NCI-H1092 treated with DMSO at 0.1 percent for 48 hours (cell line): ENCODE measurements around the gene ADAMTS2.

Experiments
- DNase-seq: peaks from one replicate; lab custom pipeline; 2025; lab: John Stamatoyannopoulos, UW

ADAMTS2 gene

DNA sequence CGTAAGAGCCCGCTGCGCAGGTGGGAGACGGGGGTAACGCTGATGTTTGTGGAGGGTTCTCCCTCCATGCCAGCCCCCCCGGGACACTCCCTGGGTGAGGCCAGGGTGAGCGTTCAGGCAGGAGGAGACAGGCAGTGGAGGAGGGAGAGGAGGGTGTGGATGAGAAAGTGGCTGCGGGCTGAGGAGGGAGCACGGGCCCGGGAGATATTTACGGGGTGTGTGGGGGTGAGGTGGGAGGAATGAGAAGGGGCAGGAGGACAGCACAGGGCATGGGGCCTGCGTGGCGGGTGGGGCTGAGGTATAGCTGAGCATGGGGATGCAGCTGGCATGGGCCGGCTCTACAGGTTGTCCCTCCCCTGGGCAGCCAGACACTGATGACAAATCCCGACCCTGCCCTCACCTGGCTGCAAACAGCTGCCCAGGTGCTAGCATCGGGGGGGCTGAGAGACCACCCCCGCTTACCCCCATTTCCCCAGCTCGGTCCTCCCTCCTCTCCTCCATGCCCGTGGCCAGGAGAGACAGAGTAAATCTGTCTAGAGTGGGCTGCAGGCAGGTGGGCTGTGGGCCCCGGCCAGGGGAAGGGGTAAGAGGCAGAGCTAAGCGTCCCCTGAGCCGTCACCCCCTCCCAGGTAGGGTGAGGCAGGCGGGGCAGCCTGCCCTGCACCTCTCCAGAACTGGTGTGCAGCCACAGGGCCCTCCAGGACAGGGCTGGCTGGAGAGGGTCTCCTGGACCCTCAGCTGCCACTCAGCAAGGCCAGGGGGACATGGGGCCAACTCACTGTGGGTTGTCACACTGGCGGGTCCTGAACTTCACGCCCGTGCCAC, 205.9 kb downstream of the ADAMTS2 start:
- DNase-seq: no peak

DNA sequence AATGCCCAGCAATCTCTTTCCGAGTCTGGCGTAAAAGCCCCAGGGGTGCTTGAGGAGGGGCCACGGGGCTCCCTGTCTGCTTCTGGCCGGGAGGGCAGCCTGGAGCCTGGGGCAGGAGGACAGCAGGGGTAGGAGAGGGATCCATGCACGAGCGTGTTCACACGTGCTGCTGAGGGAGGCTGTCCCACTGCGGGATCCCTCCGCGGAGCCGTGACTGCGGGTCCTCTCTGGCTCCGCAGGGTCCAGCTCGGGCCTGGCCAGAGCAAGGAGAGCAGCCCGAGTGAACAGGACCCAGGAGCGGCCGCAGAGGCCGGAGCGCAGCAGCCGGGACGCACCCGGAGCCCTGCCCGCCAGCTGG, 206.7 kb downstream of the ADAMTS2 start:
- no peak for DNase-seq

DNA sequence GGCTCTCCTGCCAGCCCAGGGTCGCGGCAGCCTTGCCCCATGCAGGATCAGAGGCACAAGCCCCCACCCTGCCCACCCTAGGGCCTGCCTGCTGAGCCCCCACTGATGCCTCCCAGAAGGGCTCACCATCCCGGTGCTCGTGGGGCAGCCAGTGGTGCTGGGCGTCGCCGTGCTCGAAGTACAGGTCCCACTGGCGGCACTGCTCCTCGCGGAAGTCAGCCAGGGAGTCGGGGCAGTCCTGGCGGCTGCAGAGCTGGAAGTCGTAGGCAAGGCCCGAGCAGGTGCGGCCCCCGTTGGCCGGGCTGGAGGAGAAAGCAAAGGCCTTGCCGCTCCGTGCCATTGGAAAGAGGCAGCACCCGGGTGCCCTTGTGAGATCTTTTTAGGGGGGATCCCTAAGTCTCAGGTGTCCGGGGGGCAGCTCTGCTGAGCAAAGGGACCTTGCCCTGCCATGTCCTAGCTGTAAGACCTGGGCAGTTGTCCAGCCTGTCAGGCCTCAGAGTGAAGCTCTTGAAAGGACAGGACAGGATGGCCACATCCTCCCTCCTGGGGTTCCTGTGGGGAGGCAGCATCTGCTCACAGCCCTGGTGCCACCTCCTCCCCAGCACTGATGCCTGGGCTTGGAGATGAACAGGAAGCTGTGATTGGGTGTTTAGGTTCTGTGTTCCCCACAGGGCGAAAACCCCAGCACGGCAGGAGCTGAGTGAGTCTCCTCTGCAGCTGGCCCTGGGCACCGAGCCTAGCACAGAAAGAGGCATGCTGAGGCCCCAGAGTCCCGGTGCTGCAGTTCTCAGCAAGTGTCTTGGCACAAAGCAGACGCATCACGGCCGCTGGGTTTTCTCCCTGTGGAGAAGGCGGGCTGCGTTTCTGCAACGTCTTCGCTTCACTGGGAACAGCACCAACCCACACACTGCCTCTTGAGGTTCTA, 207.4 kb downstream of the ADAMTS2 start:
- DNase-seq: no peak

GRCh38 chr5:179137016-179137642, 208.1 kb downstream of the ADAMTS2 start:
- no peak for DNase-seq

GRCh38 chr5:179135441-179136215, 209.6 kb downstream of the ADAMTS2 start:
- no peak for DNase-seq

GRCh38 chr5:179135006-179135405, 210.3 kb downstream of the ADAMTS2 start:
- DNase-seq: no peak

- no peak for DNase-seq
Observed at GRCh38 chr5:179134511-179134910, 210.8 kb downstream of the ADAMTS2 start.

DNA sequence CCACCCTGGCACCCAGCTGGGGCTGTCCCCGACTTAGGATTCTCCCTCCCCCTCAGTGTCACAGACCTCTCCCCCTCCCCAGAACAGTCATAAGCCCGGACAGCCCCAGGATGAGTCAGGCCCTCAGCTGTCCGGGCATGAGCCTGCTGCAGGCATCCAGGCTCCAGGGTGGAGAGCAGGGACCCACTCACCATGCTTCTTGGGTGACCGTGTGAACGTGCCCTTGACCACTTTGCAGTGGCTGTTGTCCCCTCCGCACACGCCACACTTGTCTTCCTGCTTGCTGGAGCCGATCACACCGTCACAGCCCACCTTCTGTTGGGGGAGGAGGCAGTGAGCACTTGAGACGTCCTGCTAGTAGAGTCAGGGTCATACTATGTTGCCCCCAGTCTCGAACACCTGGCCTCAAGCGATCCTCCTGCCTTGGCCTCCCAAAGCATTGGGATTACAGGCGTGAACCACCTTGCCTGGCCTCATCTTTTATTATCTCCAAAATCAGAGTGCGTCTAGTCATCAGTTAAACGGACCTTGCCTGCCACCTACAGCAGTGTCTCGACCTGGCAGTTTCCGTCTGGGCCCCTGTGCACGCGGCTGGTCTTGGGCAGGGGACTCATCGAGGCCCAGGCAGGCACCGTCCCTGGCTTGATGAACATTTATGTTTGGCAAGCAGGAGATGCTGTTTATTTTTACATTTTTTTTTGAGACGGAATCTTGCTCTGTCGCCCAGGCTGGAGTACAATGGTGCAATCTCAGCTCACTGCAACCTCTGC, 212.5 kb downstream of the ADAMTS2 start:
- no peak for DNase-seq

DNA sequence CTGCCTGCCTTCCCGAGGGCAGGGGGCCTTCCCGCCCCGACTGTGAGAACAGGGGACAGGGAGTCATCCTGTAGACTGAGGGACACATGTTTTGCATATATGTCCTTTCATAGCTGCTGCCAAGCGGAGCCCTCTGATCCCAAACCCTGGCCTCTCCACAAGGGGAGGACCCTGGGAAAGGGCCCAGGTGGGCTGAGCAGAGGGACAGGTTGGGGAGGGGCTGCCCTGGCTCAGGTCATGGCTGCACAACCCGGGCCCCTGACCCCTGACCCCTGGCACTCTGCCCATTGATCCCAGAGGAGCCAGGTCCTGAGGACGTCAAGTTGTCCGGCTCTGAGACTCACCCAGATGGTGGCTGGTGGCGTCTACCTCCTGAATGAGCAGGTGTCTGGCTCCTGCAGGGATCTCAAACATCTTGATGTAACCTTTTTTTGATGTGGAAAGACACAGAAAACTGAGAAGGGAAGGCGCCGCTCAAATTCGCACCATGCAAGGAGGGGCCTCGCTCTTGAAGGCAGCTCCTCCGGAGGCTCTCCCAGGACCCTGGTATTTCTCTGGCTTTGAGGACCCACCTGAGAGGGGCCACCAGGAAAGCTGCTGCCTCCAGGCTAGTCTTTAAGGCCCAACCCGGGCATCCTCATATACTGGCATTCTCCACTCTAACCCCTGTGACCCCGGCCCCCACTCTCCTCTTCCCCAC, 213.2 kb downstream of the ADAMTS2 start:
- no peak for DNase-seq

GRCh38 chr5:179131321-179131835, 213.9 kb downstream of the ADAMTS2 start:
- DNase-seq: no peak

GRCh38 chr5:179130101-179130681, 215.1 kb downstream of the ADAMTS2 start:
- DNase-seq: no peak

DNA sequence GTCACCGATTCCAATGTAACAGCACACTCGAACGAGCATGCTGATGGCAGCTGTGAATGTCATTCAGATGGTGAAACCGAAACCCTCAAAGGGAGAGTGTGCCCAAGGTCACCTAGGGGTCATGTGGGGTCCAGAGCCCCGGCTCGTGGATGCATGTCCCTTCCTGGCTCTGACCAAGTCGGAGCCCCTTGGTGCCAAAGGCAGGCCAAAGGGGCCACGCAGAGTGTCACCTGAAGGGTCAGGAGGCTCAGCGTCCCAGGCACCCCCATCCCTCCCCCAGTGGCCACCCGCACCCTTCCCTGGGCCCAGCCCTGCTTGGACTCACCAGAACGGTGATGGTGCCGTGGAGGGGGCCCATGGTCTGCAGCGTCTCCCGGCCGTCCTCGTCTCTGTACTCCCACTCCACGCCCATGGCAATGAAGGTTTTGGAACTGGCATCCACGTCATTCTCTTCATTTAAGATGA, 215.6 kb downstream of the ADAMTS2 start:
- DNase-seq: no peak

- DNase-seq: no peak
Observed at GRCh38 chr5:179128976-179129375, 216.3 kb downstream of the ADAMTS2 start.

- no peak for DNase-seq
Observed at GRCh38 chr5:179128041-179128365, 217.3 kb downstream of the ADAMTS2 start.

DNA sequence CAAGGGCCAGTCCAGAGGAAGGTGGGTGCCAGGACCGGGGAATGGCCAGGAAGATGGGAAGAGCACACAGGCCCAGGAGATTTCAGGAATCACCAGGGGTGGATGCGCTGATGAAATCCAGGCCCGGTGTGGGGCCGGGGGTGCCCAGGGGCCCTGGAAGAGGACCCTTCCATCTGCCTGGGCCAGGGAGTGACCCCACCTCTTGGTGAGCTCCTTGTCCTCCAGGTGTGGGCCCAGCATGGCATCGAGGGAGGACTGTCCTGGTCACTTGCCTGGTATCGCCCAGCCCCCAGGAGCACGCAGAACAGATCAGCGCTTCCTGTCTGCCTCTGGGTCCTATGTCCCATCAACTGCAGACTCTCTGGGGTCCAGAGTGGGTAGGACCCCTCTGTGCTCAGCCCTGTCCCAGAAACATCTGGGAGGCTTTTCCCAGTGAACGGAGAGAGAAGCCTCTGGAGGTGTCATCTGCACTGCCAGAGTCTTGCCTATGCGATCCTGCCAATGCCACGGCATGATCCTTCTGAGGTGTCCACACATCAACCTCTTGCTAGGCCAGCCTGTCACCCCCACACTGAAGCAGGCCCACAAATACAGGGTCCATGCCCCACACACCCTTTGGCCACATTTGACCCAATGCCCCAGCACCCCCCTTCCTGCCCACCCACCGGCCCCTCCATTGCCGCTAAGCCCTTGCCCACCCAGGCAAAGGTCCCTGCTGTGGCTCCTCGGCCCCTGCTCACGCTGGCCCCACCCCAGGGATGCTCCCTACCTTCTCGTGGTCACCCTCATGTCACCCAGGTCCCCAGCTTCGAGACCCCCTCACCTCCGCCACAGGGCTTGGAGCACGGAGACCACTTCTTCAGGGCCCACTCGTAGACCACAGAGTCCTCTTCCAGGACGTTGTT, 217.9 kb downstream of the ADAMTS2 start:
- no peak for DNase-seq

DNA sequence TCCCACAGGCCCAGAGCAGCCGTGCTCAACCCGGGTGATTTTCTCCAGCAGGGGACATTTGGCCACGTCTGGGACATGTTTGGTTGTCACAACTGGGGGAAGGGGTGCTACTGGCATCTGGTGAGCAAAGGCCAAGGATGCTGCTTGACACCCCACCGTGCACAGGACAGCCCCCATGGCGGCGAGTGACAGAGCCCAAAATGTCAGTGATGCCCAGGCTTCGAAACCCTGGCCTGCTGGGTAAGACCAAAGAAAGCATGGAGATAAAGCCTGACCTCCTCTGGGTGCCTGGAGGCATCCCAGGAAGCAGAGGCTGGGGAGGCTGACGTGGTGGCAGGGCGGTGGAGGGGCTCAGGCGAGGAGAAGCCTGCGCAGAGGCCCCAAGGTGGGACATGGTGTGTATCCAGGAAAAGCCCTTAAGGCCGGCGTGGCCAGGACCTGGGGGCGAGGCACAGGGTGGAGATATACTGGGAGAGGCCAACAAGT, 218.7 kb downstream of the ADAMTS2 start:
- no peak for DNase-seq

DNA sequence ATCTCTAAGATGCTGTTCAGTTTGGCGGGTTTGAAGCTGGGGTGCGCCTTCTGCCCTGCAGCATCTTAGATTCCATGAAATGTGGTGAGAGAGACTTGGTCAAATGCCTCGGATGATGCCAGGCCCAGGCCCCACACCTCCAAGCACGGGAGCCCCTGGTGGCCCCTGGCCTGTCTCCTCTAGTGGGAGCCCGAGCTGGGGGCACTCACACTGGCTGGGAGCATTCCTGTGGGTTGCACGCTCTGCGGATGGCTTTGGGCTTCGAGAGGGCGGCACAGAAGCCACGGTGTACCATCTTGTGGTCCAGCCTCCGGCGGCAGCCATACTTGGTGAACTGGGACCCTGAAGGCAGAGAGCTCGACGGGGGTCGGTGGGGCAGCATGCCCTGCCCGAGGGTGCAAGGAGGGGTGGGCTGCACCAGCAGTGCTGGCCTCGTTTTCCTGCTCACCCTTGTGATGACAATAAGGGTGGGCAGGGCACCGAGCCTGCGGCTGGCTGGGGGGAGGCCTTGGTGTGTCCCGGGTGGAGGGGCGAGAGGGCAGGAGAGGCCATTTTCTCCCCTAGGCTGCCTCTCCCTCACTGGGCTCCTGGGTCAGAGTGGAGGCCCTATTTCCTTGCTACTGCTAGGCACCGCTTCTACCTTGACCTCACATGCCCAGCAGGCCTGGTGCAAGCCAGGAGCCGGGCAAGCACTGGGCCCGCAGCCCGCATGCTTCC, 219.3 kb downstream of the ADAMTS2 start:
- DNase-seq: no peak
